Measurements from ENCODE around the gene GPR84. TPM values are rescaled to one million over a fixed set of nuclear protein-coding genes. Genes with fewer than 3 reads are reported as not detected.

GPR84 gene
- total and polyA plus RNA-seq, 2 donors (not counting 3 experiments of a cell fraction or from before 2014, with no cell fraction given), result not detected

DNA sequence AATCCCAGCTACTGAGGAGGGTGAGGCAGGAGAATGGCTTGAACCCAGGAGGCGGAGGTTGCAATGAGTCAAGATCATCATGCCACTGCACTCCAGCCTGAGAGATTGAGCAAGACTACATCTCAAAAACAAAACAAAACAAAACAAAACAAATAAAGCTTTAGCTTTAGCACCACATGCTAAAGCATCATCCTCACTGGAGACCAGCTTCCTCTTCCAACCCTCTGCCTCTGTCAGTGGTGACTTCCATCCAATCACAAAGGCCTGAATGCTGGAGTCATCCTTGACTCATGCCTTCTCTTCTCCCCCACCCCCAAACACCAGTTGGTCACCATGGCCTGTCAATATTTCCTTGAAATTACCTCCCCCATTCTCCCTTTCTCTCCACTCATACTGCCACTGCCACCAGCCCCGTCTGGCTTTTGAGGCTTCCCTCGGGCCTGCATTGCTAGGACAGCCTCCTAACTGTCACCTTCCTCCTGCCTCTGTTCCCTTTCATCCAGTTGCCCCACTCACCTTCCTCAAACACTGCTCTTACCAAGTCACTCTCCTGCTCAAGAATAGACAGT lies 18.8 kb upstream of the GPR84 start:
- CTCF ChIA-PET, result interaction anchor here (0.7 to 4.6 kb wide), 5 partner anchors 10 to 56 kb away, joined by 3 to 32 read pairs (median 8); no protein-coding TSS in a partner anchor
- H2AFZ ChIP-seq (ENCODE audit: low read depth, low read length), result no peak overlapping the region
- H3K9ac ChIP-seq (replicated peaks; ENCODE audit: extremely low read depth, insufficient read depth, low read length), result no peak overlapping the region
- H3K9me3 ChIP-seq (replicated peaks; ENCODE audit: control insufficient read depth, insufficient read depth, low read length), result no peaks in the 10 kb centered on the region
- H3K27me3 ChIP-seq (ENCODE audit: control insufficient read depth in 2 of 2, insufficient read depth in 2 of 2, low read length in 2 of 2), result no peaks in the 10 kb centered on the region
- intact Hi-C loops (cut with micrococcal nuclease) (no loop called here), dilution Hi-C loops (cut with MboI; ENCODE audit: extremely low pct_ligation_motif_present, low sequenced_read_pairs) (no loop called here)
- H3K27ac ChIP-seq (ENCODE audit: insufficient read depth, low read depth, low read length), result no peak overlapping the region
- DNase-seq (ENCODE audit: low read depth, low spot score) (peak; percentile 42), FAIRE-seq (peak; percentile 81)
- no peaks in the 10 kb centered on the region for H3K36me3 ChIP-seq (ENCODE audit: control insufficient read depth in 2 of 2, extremely low read depth in 1 of 2, insufficient read depth in 2 of 2, low read length in 2 of 2)
- no peak overlapping the region for H3K4me2 ChIP-seq (ENCODE audit: insufficient read depth, low read length)
- H3K4me1 ChIP-seq (ENCODE audit: control insufficient read depth, extremely low read depth, insufficient read depth, low read length), result peaks cover 4% of the 10 kb centered on the region
- TF ChIP-seq FOS (IDR thresholded peaks at IDR 0.05; ENCODE audit: borderline replicate concordance, insufficient read depth, low read length), result peak; percentile 81
- no peak for TF ChIP-seq EZH2 (IDR thresholded peaks at IDR 0.05; ENCODE audit: borderline replicate concordance, low read depth, low read length, severe bottlenecking)
- TF ChIP-seq, protein P1, sequence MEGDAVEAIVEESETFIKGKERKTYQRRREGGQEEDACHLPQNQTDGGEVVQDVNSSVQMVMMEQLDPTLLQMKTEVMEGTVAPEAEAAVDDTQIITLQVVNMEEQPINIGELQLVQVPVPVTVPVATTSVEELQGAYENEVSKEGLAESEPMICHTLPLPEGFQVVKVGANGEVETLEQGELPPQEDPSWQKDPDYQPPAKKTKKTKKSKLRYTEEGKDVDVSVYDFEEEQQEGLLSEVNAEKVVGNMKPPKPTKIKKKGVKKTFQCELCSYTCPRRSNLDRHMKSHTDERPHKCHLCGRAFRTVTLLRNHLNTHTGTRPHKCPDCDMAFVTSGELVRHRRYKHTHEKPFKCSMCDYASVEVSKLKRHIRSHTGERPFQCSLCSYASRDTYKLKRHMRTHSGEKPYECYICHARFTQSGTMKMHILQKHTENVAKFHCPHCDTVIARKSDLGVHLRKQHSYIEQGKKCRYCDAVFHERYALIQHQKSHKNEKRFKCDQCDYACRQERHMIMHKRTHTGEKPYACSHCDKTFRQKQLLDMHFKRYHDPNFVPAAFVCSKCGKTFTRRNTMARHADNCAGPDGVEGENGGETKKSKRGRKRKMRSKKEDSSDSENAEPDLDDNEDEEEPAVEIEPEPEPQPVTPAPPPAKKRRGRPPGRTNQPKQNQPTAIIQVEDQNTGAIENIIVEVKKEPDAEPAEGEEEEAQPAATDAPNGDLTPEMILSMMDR (IDR thresholded peaks at IDR 0.05; ENCODE audit: extremely low read depth in 1 of 2, insufficient read depth in 1 of 2, low read depth in 1 of 2, low read length in 2 of 2), result no peak
- H3K79me2 ChIP-seq (ENCODE audit: control insufficient read depth, insufficient read depth, low read length), result no peaks in the 10 kb centered on the region
- H4K20me1 ChIP-seq (replicated peaks; ENCODE audit: control insufficient read depth, extremely low read depth, insufficient read depth, low read length), result no peaks in the 10 kb centered on the region
- H3K9me1 ChIP-seq (replicated peaks; ENCODE audit: control insufficient read depth, extremely low read depth, insufficient read depth, low read length), result no peaks in the 10 kb centered on the region
- BruUV-seq (replicated peaks), result no TSS peak
- POLR2A ChIA-PET, result no interaction called here
- H3K4me3 ChIP-seq (replicated peaks in 1 of 3; ENCODE audit: insufficient read depth in 1 of 3, low read depth in 1 of 3, low read length in 3 of 3), result no peak overlapping the region

DNA sequence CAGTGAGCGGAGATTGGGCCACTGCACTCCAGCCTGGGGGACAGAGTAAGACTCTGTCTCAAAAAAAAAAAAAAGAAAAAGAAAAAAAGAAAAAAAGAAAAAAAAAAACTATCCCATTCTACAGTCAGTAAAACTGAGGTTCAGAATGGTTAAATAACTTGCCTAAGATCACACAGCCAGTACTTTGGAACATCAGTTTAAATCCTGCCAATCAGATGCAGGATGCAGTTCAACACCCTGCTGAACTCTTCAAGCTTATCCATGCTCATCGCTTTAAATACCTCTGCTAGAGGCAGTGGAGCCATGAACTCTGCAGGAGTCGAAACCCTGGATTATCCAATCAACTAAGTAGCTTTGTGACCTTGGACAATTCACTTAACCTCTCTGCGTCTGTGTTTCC lies 16.9 kb upstream of the GPR84 start:
- Histone ChIP-seq H3K9ac (replicated peaks; ENCODE audit: extremely low read depth, insufficient read depth, low read length) (no peak overlapping the region), H3K4me2 (ENCODE audit: insufficient read depth, low read length) (no peak overlapping the region), H3K9me3 (replicated peaks; ENCODE audit: control insufficient read depth, insufficient read depth, low read length) (no peaks in the 10 kb centered on the region), H3K79me2 (ENCODE audit: control insufficient read depth, insufficient read depth, low read length) (no peaks in the 10 kb centered on the region), H3K27me3 (ENCODE audit: control insufficient read depth in 2 of 2, insufficient read depth in 2 of 2, low read length in 2 of 2) (no peaks in the 10 kb centered on the region), H3K4me3 (replicated peaks in 1 of 3; ENCODE audit: insufficient read depth in 1 of 3, low read depth in 1 of 3, low read length in 3 of 3) (no peak overlapping the region), H4K20me1 (replicated peaks; ENCODE audit: control insufficient read depth, extremely low read depth, insufficient read depth, low read length) (no peaks in the 10 kb centered on the region), H3K9me1 (replicated peaks; ENCODE audit: control insufficient read depth, extremely low read depth, insufficient read depth, low read length) (no peaks in the 10 kb centered on the region), H3K4me1 (ENCODE audit: control insufficient read depth, extremely low read depth, insufficient read depth, low read length) (peaks cover 4% of the 10 kb centered on the region), H3K27ac (ENCODE audit: insufficient read depth, low read depth, low read length) (no peak overlapping the region), H3K36me3 (ENCODE audit: control insufficient read depth in 2 of 2, extremely low read depth in 1 of 2, insufficient read depth in 2 of 2, low read length in 2 of 2) (no peaks in the 10 kb centered on the region), H2AFZ (ENCODE audit: low read depth, low read length) (no peak overlapping the region)
- dilution Hi-C loops (cut with MboI; ENCODE audit: extremely low pct_ligation_motif_present, low sequenced_read_pairs), result no loop called here
- FAIRE-seq (no peak), DNase-seq (ENCODE audit: low read depth, low spot score) (no peak)
- intact Hi-C loops (cut with micrococcal nuclease), result no loop called here
- TF ChIP-seq POLR2A (IDR thresholded peaks at IDR 0.05; ENCODE audit: low read depth, low read length) (no peak), POLR2AphosphoS5 (IDR thresholded peaks at IDR 0.05; ENCODE audit: insufficient read depth, low read depth, low read length) (no peak), JUN (IDR thresholded peaks at IDR 0.05; ENCODE audit: borderline replicate concordance, insufficient read depth, insufficient read length, low read depth) (no peak), FOS (IDR thresholded peaks at IDR 0.05; ENCODE audit: borderline replicate concordance, insufficient read depth, low read length) (no peak), EZH2 (IDR thresholded peaks at IDR 0.05; ENCODE audit: borderline replicate concordance, low read depth, low read length, severe bottlenecking) (no peak), GATA2 (IDR thresholded peaks at IDR 0.05; ENCODE audit: insufficient read depth, insufficient read length, low read depth, low read length) (no peak), MYC (IDR thresholded peaks at IDR 0.05; ENCODE audit: low read depth, low read length) (no peak)
- TF ChIP-seq, protein P1 (IDR thresholded peaks at IDR 0.05; ENCODE audit: extremely low read depth in 1 of 2, insufficient read depth in 1 of 2, low read depth in 1 of 2, low read length in 2 of 2), result no peak
- TF ChIP-seq, protein P2, sequence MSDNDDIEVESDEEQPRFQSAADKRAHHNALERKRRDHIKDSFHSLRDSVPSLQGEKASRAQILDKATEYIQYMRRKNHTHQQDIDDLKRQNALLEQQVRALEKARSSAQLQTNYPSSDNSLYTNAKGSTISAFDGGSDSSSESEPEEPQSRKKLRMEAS (IDR thresholded peaks at IDR 0.05; ENCODE audit: insufficient read depth, insufficient read length), result no peak
- ChIA-PET CTCF (interaction anchor here (1.0 to 4.6 kb wide), 9 partner anchors 10 to 95 kb away, joined by 4 to 142 read pairs (median 18); no protein-coding TSS in a partner anchor), POLR2A (interaction anchor here (0.7 kb wide), 1 partner anchor 21 kb away, joined by 3 read pairs; no protein-coding TSS in a partner anchor)
- no TSS peak for BruUV-seq (replicated peaks)

Measured in endothelial cell of umbilical vein (primary cell).